ENCODE data around the gene RXRA.

GRCh38 chr9:134410835-134411217 is 84.6 kb downstream of the RXRA start:
- TF ChIP-seq, protein P1, sequence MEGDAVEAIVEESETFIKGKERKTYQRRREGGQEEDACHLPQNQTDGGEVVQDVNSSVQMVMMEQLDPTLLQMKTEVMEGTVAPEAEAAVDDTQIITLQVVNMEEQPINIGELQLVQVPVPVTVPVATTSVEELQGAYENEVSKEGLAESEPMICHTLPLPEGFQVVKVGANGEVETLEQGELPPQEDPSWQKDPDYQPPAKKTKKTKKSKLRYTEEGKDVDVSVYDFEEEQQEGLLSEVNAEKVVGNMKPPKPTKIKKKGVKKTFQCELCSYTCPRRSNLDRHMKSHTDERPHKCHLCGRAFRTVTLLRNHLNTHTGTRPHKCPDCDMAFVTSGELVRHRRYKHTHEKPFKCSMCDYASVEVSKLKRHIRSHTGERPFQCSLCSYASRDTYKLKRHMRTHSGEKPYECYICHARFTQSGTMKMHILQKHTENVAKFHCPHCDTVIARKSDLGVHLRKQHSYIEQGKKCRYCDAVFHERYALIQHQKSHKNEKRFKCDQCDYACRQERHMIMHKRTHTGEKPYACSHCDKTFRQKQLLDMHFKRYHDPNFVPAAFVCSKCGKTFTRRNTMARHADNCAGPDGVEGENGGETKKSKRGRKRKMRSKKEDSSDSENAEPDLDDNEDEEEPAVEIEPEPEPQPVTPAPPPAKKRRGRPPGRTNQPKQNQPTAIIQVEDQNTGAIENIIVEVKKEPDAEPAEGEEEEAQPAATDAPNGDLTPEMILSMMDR (tag by site-specific recombination; IDR thresholded peaks at IDR 0.05) = no peak
- TF ChIP-seq, protein P2, sequence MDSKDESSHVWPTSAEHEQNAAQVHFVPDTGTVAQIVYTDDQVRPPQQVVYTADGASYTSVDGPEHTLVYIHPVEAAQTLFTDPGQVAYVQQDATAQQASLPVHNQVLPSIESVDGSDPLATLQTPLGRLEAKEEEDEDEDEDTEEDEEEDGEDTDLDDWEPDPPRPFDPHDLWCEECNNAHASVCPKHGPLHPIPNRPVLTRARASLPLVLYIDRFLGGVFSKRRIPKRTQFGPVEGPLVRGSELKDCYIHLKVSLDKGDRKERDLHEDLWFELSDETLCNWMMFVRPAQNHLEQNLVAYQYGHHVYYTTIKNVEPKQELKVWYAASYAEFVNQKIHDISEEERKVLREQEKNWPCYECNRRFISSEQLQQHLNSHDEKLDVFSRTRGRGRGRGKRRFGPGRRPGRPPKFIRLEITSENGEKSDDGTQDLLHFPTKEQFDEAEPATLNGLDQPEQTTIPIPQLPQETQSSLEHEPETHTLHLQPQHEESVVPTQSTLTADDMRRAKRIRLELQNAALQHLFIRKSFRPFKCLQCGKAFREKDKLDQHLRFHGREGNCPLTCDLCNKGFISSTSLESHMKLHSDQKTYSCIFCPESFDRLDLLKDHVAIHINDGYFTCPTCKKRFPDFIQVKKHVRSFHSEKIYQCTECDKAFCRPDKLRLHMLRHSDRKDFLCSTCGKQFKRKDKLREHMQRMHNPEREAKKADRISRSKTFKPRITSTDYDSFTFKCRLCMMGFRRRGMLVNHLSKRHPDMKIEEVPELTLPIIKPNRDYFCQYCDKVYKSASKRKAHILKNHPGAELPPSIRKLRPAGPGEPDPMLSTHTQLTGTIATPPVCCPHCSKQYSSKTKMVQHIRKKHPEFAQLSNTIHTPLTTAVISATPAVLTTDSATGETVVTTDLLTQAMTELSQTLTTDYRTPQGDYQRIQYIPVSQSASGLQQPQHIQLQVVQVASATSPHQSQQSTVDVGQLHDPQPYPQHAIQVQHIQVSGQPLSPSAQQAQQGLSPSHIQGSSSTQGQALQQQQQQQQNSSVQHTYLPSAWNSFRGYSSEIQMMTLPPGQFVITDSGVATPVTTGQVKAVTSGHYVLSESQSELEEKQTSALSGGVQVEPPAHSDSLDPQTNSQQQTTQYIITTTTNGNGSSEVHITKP (tag by site-specific recombination; IDR thresholded peaks at IDR 0.05) = no peak
- TF ChIP-seq ZNF555 (tag by site-specific recombination; conservative IDR thresholded peaks at IDR 0.05) = no peak
- TF ChIP-seq REPIN1 (tag by site-specific recombination; IDR thresholded peaks at IDR 0.05; ENCODE audit: low read depth) = no peak
- TF ChIP-seq ZNF670 (tag by site-specific recombination; IDR thresholded peaks at IDR 0.05; ENCODE audit: low read depth) = no peak
- no peak for TF ChIP-seq TSHZ1 (tag by site-specific recombination; IDR thresholded peaks at IDR 0.05; ENCODE audit: borderline replicate concordance)
- no peak for TF ChIP-seq YY1 (tag by site-specific recombination; IDR thresholded peaks at IDR 0.05)
- TF ChIP-seq PRDM6 (tag by site-specific recombination; IDR thresholded peaks at IDR 0.05) = no peak
- no peak for TF ChIP-seq ZNF768 (tag by site-specific recombination; IDR thresholded peaks at IDR 0.05)

Measured in HEK293 (cell line).